ENCODE measurements around the gene DNAJC18.

DNA sequence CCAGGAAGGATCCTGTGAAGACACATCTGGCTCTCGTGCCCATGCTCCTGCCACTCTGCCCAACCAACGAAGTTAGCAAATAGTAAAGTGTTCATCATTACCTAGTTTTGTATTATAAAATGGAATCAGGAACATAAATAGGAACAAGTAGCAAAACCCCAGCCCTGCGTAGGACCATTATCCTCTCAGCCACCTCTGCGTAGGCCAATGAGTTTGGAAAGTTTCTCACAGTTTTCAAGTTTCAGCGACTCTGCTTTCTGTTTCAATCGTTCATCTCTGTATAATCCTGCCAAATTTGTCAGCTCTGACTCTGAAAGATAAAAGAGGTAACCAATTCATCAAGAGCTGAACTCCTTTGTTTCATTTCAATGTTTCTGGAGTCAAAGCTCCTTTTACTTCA lies 25.4 kb downstream of the DNAJC18 start:
- TF ChIP-seq POLR2A (IDR thresholded peaks at IDR 0.05; ENCODE audit: low read length) (no peak), GATA1 (IDR thresholded peaks at IDR 0.05; ENCODE audit: low read depth, low read length) (no peak)
